NCI-H82 treated with DMSO at 0.1 percent for 48 hours (cell line): ENCODE measurements around the gene OR1Q1.
"Not testable (repeated sequence)": the region's sequence is repeated elsewhere in the genome, so short reads cannot be mapped to it uniquely, and the experiment has no call there.

Experiments used
- DNase-seq: peaks from one replicate; lab custom pipeline; 2025; ENCODE audit not compliant: unreplicated experiment; lab: John Stamatoyannopoulos, UW

The OR1Q1 gene, protein sequence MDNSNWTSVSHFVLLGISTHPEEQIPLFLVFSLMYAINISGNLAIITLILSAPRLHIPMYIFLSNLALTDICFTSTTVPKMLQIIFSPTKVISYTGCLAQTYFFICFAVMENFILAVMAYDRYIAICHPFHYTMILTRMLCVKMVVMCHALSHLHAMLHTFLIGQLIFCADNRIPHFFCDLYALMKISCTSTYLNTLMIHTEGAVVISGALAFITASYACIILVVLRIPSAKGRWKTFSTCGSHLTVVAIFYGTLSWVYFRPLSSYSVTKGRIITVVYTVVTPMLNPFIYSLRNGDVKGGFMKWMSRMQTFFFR

DNA sequence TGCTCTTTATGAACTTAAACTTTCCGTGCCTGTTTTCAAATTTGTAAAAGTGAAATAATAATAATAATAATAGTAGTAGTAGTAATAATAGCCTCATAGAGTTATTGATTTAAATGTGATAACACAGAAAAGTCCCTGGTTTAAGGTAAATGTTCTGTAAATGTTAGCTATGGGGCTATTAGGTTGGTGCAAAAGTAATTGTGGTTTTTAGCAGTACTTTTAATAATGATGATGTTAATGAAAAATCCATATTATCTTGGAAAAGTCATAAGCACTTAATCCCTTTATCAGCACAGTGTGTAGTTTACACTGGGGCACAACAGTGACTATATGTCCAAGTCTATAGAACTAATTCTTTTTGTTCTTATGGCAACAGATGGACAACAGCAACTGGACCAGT is at the start of gene OR1Q1:
Gene OR1Q1, plus strand, starts transcription at position 377 of the 400 bp plus-strand sequence. Its CDS starts 0 bp downstream, at position 377.
- no peak for DNase-seq

DNA sequence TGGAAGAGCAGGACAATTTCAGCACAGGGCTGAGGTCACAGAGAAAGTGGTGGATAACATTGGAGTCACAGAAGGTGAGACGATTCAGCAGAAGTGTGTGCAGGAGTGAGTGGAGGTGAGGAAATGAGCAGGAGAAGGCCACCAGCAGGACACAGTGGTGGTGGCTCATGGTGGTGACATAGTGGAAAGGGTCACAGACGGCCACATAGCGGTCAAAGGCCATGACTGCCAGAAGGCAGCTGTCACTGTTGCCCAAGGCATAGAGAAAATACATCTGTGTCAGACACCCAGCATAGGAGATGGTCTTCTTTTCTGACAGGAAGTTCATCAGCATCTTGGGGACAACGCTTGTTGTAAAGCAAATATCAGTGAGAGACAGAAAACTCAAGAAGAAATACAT is 46.6 kb upstream of the OR1Q1 start:
- no peak for DNase-seq

DNA sequence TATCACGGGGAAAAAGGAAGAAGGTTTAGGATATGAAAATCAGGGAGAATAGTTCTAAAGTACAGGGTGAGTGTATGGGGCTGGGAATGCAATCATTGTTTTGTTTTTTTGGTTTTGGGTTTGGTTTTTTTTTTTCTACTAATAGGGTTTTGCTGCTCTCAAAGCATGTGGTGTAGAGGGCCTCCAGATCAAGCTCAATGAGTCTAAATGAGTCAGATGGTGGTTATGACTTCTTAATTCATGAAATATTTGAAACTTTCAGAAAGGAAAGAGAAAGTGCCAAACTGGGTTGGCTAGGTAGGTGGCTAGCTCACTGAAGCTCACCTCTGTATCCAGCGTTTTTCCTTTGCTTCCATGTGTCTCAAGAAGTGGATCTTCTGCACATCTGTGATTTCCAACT is 42.1 kb upstream of the OR1Q1 start:
- no peak for DNase-seq

DNA sequence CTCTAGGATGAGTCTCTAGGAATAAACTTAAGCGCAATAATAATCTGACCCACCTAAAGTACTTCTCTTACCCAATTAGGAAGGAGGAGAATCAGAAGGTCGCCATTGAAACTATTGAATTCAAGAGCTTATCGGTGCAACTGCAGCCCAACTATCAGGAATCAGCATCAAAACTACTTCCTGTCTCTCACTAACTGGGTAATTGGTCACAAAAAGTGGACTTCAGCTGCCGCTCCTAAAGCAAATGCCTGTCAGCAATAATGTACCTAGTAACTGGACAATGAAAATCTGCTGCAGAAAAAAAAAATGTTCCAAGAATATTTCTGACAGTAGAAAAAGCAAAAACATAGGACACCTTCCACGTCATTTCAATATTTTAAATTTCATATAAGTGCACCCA is 34.7 kb upstream of the OR1Q1 start:
- DNase-seq = no peak

DNA sequence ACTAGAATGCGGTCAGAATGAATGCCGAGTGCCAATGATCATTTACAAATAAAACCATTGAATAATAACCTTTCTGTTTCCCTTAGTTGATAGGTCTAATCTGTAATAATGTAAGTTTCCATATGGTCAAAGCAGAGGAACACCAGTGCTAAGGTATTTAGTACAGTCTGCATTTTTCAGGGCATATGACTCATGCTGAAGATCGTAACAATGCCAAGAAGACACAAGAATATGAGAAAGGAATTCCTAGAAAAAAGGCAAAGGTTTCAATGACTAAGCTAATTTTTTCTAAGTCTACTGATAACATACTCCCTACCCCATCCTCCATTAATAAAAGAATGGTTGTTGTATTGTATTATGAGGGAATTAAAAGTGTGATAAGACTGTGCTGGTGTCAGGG is 34.2 kb upstream of the OR1Q1 start:
- DNase-seq = no peak

DNA sequence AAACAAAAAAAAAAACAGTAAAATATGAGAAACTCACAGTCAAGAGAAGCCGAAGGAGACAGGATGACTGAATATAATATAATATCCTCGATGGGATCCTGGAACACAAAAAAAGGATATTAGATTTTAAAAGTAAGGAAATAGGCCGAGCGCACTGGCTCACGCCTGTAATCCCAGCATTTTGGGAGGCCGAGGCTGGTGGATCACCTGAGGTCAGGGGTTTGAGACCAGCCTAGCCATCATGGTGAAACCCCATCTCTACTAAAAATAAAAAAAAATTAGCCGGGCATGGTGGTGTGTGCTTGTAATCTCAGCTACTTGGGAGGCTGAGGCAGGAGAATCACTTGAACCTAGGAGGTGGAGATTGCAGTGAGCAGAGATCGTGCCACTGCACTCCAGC is 31.3 kb upstream of the OR1Q1 start, which contains the start of gene OR1L8:
Gene OR1L8, minus strand, starts transcription at position 101 of the 400 bp plus-strand sequence. CDS start 14,907 bp downstream, outside the sequence.
- not testable (repeated sequence) for DNase-seq

DNA sequence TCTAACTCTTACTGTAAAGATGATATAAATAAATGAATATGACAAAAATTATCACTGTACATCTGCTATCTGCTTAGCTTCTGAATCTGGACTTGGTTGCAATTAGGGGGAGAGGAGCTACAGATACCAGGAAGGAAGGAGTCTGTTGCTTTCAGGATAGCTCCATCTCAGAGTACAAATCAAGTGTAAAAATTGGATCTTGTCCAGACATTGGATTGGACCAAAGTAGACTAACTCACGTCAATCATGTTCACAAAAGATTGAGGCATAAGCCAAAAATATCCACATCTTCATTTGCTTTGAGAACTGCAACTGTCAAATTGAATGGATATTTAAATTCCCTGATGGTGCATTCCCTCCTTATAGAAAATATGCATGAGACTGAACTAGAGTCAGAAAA is 8.8 kb upstream of the OR1Q1 start:
- no peak for DNase-seq

DNA sequence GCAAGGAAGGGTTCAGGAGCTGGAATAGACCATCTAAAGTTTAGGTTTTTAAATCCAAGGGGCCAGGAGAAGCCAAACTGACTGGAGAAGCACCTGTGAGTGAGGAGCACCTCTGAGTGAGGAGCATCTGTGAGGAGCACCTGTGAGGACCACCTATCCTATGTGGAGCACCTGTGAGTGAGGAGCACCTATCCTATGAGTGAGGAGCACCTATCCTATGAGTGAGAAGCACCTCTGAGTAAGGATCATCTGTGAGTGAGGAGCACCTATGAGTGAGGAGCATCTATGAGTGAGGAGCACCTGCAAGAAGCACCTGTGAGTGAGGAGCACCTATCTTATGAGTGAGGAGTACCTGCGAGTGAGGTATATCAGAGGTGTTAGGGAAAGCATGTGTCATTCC is 8.0 kb upstream of the OR1Q1 start:
- DNase-seq = no peak

DNA sequence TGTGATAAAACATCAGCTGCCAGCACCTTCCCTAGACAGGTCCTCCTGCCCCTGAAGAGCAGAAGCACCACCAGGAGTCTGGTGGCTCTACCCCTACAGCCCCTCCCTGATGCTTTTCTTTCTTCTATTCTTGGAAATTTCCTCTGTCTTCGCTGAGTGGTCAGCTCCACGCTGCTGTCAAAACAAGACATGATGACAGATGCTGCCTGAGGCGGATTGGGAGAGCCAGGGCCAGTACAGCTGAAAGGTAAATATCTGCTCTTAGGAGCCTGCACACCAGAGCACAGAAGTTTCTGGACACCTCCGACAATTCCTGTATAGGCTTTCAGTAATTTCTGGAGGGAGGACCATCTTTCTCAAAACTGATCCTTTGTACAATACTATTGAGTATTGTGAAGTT is 4.7 kb upstream of the OR1Q1 start:
- no peak for DNase-seq

DNA sequence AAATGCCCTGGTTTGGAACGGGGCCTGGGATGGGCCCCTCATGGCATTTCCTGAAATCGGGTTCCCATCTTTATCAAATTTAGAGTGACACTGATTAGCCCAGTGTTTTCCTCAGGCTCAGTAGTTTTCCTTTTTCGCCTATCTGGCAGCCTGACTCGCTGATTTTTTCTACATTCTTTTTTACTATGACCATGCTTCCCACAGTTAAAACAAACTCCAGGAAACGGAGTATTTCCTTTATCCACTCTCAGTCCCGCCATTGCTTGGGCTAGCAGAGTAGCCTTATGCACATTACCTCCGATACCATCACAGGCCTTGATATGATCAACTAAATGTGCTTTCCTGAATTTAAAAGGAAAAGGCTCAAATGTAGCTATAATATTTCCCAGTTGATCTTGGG is 5.5 kb downstream of the OR1Q1 start:
- no peak for DNase-seq

DNA sequence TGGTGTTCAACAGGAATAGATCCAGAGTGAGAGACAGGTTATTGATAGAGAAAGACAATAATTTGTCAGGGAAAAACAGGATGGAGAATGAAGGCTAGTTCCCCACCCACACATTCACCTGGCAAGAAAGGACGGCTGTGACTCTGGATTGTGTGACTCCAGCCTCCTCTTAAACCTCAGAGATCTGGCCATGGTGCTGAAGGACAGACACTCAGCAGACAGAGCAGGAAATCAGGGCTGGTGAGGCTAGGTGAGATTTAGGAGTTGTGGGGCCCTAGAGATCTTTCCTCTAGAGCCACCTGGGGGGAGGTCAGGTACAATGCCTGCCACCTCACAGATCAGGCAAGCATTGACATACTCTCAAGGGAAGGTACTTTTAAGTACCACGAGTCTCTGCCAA is 27.7 kb downstream of the OR1Q1 start:
- no peak for DNase-seq

DNA sequence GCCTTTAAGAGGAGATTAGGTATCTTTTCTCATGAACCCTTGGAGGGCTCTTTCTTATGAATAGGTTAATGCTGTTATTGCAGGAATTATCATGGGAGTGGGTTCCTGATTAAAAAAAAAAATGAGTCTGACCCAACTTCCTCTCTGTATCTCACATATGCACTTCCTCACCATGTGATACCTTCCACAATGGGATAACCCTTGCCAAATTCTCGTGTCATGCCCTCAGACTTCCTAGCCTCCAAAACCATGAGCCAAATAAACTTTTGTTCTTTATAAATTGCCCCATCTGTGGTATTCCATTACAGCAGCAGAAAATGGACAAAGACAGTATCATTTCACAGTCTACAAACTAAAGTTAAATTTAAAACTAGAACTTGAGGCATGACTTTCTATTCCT is 41.8 kb downstream of the OR1Q1 start:
- DNase-seq = no peak

DNA sequence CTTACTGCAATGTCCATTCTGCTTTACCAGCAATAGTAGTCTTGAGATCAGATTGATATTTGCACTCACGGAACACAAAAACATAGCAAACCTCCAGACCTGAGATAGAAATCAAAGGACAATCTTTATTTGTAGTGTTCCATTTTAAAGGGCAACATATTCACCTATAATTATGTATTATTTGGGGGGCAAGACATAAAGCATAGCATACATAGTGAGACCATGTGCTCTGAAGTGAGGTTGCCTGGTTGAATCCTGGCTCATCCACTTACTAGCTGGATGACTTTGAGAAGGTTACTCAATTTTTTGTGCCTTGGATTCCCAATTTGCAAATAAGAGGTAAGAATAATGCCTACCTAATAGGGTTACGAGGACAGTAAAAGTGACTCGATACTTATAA is 43.0 kb downstream of the OR1Q1 start, which contains the start of gene OR1B1:
Gene OR1B1, minus strand, starts transcription at position 101 of the 400 bp plus-strand sequence.
- no peak for DNase-seq

DNA sequence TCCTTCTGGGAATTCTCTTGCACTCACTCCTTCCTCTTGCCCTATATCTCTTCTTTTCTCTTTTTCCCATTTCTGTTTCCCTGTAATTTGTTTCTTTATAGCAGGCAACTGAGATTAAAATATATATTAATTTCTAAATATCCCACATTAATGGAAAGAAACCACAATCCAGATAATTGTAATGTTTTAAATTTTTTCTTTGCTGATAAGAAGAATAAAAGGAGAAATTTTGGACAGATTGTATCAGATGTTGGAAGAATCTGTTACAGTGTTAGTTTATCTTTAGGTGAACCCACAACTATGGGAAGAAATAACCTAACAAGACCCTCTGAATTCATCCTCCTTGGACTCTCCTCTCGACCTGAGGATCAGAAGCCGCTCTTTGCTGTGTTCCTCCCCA is 46.9 kb downstream of the OR1Q1 start, which contains the start of gene OR1L1:
Gene OR1L1, plus strand, starts transcription at position 301 of the 400 bp plus-strand sequence. Its CDS starts 0 bp downstream, at position 301.
- no peak for DNase-seq
